NCI-H460 (cell line): Measurements from ENCODE around the gene CABP5. TPM values are rescaled to one million over a fixed set of nuclear protein-coding genes. Genes with fewer than 3 reads are reported as not detected.
A peak's percentile ranks its signal among the peaks of the same experiment; 100 is the strongest.

ENCODE experiments used
- DNase-seq: peaks from one replicate; pipeline ENCODE4 v3.0.0-alpha.2; 2016; ENCODE audit warnings: low read depth; ENCODE audit errors: extremely low read depth
- total RNA-seq: library from RNA; depleted of rRNA; stranded (reverse); fragments of >200 nt; shearing (Covaris generic); gene quantifications from 2 replicates; pipeline ENCODE4 v1.2.3, GENCODE V29; 2014

Gene CABP5
- total RNA-seq, 1 experiment from 2014 or later = not detected

DNA sequence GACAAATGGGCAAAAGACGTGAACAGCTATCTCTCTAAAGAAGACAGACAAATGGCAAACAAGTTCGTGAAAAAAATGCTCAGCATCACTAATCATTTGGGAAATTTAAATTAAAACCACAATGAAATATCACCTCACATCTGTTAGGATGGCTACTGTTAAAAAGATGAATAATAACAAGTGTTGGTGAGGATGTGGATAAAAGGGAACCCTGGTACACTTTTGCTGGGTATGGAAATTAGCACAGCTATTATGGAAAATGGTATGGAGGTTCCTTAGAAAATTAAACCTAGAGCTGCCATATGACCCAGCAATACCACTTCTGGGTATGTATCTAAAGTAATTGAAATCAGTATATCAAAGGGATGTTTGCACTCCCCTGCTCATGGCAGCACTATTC, 7.1 kb downstream of the CABP5 start:
- DNase-seq = no peak

DNA sequence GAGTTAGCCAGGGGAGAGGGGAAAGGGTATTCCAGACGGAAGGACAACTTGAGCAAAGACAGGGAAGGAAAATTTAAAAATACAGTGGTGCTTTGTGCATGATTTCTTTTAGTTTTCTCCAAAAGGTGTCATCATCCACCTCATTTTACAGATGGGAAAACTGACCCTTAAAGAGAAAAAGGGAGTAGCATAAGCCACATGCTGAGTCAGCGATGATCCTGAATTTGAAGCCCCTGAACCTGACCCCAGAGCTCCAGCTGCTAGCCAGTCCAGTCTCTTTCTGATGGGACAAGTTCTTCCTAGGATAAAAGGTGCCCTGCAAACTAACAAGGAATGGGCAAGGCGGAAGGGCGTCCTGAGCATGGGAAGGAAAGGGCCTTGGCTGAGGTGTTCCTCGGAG, 10.3 kb downstream of the CABP5 start:
- no peak for DNase-seq

- DNase-seq = no peak
Measured at GRCh38 chr19:48030073-48030472, 13.8 kb downstream of the CABP5 start.

DNA sequence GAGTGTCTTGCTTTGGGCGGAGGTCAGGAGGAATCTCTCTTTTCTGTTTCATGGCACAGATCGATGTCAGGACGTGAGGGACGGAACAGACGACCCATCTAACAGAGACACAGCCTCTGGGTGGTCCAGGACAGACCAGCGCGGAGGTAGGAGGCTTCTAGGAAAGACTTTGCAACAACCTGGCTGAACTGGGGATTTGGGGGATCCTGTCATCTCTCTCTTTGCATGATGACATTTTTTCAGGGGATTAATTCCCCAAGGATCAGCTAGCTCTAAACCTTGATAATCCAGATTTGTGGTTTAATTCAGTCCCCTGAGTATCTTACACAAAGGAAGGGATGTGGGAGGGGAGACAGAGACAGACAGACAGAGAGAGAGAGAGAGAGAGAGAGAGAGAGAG, 14.4 kb downstream of the CABP5 start:
- no peak for DNase-seq

GRCh38 chr19:48025480-48025879, 18.4 kb downstream of the CABP5 start:
- DNase-seq = no peak

DNA sequence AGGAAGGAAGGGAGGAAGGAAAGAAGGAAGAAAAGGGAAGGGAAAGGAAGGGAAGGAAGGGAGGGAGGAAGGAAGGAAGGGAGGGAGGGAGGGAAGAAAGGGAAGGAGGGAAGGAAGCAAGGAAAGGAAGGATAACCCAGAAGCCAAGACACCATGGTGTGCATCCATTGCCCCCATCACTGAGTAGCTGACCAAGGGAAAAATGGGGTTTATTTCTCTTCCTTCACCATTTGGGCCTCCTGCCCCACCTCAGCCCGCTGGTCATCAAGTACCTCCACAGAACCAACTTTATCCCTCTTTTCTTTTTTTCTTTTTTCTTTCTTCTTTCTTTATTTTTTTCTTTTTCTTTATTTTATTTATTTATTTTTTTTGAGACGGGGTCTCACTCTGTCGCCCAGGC, 20.4 kb downstream of the CABP5 start:
- no peak for DNase-seq

GRCh38 chr19:48023011-48023410, 20.9 kb downstream of the CABP5 start:
- no peak for DNase-seq

DNA sequence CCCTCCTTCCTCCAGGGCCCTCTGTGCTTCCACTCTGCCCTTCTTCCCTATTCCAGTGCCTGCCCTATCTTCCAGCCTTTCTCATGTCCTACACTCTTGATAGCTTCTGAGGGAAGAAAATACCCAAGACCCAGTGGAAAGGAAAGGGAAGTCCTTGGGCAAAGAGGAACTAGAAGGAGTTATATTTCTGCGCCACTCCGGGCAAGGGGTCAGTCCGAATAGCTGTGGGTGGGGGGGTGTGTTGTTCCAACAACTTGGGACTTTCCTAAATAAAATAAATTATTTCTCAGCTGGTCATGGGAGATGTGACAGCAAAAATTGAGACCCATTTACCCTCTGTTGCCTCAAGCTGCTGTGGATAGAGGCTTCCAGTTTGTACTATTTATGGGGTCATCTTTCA, 23.2 kb downstream of the CABP5 start:
- DNase-seq = no peak

DNA sequence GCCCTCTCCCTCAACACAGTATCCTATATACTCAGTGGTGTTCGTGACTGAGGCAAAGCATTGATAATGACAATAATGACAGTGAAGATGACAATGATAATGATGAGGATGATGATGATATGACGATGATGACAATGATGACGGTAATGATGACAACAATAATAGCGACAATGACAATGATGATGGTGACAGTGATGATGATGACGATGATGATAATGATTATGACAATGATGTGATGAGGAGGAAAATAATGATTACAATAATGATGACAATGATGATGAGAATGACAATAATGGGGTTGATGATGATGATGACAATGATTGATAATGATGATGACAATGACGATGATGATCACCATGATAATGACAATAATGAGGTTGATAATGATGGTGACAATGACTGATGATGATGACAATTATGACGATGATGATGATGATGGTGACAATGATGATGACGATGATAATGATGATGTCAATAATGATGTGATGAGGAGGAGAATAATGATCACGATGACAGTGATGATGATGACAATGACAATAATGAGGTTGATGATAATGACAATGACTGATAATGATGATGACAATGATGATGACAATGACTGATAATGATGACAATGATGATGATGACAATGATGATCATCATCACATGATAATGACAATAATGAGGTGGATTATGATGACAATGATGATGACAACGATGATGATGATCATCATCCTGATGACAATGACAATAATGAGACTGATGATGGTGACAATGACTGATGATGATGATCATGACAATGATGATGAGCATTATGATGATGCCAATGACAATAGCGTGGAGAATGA, 32.7 kb downstream of the CABP5 start:
- DNase-seq = no peak

DNA sequence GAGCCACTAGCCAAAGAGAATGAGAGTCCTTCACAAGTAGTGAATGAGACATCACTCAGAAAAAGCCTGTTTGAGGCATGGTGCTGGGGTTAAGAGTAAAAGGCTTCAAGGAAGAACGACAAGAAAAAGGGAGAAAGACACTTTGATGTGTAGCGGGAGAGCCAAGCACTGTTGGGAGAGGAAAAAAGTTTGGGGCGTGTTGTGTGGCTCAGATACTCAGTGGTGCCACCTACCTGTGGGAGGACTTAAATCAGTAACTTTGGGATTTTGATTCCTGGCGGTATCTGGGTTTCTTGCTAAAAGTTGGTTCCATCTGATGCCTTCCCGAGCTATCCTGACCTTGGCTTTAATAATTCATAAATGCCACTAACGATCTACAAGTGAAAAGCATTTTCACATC, 37.1 kb downstream of the CABP5 start:
- peak; percentile 1 for DNase-seq

GRCh38 chr19:48004236-48004635, 39.6 kb downstream of the CABP5 start:
- DNase-seq = no peak

DNA sequence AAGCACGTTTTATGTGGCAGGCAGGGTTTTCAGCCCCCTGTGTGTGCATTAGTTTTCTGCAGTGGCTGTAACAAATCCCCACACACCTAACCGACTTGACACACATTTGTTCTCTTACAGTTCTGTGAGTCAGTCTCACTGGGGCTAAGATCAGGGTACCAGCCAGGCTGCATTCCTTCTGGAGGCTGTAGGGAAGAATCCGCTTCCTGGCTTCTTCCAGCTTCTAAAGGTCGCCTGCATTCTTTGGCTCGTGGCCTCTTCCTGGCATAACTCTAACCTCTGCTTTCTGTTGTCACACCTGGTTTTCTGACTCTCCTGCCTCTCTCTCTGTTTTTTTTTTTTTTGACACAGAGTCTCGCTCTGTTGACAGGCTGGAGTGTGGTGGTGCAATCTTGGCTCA, 43.0 kb downstream of the CABP5 start:
- DNase-seq = no peak

GRCh38 chr19:47998800-47999199, 45.1 kb downstream of the CABP5 start:
- DNase-seq = no peak

DNA sequence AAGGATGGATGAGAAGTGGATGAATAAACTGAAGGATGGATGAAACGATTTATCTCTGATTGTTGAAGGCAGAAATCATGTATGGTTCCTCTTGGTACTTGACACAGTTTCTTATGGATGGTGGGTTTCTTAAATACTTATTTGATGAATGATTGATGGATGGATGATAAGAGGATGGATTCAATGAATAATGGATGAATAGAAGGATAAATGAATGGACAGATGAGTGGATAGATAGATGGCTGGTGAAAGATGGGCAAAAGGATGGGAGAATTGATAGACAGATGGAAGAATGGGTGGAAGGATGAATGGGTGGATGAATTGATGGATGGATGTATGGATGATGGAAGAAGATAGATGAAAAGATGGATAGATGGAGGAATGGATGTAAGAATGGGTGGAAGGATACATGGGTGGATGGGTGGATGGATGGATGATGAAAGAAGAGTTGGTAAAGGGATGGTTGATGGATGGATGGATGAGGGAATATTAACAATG, 47.6 kb downstream of the CABP5 start:
- DNase-seq = no peak

GRCh38 chr19:47994209-47994802, 49.6 kb downstream of the CABP5 start, which contains the start of gene ELSPBP1:
Gene ELSPBP1 (plus strand): TSS chr19:47994632. CDS start chr19:48008668, 14,036 bp downstream.
- no peak for DNase-seq

- DNase-seq = no peak
Measured at GRCh38 chr19:47992070-47992469, 51.8 kb downstream of the CABP5 start, which contains the start of gene BSPH1. Gene BSPH1 (minus strand): TSS chr19:47992170. CDS start chr19:47992081, 89 bp downstream.

DNA sequence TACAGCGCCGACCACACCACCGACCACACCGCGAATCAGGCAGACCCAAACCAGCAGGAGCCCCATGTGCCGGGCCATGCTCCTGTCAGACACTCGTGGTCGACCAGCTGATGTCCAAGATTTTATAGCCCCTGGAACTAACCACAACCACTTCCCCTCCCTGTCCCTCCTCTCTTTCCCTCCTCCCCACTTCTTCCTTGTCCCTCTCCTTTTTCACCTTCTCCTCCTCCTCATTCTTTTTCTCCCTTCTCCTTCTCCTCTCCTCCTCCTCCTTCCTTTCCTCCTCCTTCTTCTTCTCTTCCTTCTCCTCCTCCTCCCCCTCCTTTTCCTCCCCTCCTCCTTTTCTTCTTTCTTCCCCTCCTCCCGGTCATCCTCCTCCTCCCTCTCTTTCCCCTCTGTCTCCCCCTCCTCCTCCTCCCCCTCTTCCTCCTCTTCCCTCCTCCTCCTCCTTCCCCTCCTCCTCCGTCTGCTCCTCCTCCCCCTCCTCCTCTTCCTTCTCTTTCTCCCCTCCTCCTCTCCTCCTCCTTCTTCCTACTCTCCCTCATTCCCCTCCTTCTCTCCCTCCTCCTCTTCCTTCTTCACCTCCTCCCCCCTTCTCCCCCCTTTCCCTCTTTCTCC, 52.6 kb downstream of the CABP5 start:
- DNase-seq = no peak
